Amniotic stem cell (primary cell): ENCODE data around the gene PLCXD3.

Experiments
- DNase-seq: peaks from one replicate; lab custom pipeline; 2025; lab: John Stamatoyannopoulos, UW

PLCXD3 gene

DNA sequence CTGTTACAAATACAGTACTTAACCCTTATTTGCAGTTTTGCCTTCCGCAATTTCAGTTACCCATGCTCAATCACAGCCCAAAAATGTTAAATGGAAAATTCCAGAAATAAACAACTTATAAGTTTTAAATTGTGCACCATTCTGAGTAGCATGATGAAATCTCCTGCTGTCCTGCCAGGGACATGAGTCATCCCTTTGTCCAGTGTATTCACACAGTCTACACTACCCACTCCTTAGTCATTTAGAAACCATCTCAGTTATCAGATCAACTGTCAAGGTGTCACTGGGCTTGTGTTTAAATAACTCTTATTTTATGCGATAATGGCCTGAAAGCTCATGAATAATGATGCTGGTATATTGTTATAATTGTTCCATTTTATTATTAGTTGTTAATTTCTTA, 95.8 kb downstream of the PLCXD3 start:
- DNase-seq = peak; percentile 33

DNA sequence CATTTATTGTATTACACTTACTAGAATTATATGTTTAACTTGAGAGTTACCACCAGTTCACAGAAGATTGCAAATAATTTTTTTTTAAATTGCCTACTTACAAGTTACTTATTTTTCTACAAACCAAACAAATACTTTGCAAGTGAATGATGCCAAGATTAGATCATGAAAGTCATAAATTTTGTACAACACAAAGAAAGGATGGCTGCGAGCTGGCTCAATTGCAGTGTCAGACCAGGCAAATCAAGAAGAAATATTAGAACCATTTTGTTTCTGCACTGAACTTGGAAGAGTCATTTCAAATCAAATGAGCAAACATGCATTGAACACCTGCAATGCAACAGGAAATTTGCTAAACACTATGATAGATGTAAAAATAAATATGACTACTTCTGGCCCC, 97.3 kb downstream of the PLCXD3 start:
- DNase-seq = no peak

DNA sequence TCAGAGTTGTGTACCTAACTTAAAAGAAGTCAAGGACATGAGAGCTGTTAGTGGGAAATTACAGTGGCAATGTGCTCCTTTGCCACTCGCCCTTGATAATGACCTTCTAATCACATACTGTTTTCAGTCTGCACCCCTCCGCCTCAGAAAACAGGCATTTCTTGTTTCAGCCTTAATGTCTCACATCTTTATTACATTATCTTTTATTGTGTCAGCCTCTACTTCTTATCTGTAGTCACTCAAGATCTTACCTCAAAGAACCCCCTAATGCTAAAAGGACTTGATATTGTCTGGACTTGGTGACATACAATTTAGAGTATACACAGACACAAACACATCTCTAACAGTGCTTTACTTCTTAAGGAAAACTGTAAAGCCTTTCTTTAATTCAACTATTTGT, 97.9 kb downstream of the PLCXD3 start:
- DNase-seq = no peak

DNA sequence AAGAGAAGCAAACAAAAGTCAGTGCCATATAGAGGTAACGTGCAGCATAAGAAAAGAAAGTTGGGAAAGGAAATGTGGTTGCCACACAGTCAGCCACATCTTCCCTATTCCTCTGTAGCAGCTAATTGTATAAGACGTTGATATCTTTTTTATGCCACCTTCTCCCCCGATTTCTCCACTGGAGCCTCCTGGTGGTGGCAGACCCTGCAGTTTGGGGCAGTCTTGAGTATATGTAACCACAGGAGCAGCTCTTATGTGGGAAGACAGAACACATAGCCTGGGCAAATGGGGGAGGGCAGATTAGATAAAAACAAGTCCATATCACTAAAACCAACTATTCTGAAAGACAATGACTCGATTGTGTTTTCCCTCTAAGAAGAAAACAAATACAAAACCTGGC, 99.7 kb downstream of the PLCXD3 start:
- no peak for DNase-seq

DNA sequence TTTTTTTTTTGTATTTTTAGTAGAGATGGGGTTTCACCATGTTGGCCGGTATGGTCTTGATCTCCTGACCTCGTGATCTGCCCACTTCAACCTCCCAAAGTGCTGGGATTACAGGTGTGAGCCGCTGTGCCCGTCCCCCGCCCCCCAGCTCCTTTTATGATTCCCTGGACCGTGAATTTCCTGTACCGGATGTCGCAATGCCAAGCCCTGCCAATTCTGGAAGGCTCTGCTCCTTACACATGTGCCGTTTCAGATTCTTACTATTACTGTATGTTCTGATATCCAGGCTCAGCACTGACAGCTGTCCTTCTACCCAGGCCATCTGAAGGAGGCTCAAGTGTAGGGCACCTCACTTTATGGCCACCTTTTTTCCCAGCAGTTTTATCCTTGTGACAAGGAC, 100.1 kb downstream of the PLCXD3 start:
- no peak for DNase-seq

DNA sequence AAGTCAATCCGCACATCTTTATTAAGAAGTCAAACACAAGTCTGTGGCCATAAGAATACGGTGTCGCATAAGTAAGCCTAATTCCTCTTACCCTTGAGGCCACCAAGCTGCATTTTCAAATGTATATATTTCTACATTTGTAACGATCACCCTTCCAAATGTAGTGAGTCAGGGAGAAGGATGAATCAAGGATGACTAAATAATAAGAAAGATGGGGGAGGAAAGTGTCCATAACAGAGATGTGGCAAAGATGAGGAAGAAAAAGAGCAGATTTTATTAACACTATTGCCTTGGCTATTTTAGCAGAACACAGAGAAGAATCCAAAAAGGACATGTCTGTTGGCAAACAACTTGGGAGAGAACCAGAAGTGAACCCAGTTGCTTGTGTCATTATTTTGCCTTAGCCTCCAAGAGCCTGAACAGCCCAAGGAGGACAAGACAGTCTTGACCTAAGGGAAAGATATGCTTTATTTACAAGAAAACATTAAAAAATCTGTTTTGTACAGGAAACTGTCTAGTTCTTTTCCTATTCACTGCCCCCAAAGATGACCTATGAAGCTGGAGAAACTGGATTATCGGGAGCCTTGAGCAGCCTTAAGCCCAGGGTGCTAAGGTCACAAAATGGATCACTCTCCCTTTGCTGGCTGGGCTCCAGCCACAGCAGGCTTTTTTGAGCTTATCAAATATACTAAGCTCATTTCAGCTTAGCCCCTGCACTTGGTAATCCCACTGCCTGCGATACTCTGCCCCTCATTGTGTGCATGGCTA, 101.5 kb downstream of the PLCXD3 start:
- peak; percentile 10 for DNase-seq

DNA sequence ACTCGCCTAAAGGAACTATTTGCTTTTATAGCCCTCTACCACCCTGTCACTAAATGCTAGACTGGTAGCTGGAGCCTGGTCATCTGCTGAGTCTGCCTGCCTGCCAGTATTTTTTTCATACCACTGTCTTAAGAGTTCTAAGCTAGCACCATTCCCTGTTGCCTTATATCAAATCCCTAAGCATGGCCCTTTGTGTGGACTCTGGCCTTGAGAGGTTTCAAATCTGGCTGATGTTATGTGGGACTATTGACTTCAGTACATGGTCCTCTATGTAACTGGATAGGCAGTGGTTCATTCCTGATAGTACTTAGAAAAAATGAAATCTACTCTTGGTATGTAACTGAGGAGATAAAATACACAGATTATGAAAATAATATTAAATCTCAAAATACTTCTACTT, 103.5 kb downstream of the PLCXD3 start:
- no peak for DNase-seq

DNA sequence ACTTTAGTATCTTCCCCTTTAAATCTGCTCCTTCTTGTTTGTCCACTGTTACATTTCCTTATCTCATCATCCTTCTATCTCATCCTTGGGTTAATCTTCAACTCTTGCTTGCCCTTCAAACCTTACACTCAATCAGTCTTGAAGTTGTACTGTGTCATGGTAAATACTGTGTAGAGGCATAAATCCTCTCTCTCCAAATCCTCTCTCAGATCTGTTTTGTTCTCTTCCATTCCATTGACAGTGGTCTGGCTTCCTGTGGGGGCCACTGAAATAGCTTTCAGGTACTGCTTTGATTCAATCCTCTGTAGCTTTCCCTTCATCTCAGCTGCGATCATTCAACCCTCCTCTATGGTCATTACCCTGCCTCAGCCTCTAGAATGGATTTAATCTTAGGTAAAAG, 104.0 kb downstream of the PLCXD3 start:
- no peak for DNase-seq

DNA sequence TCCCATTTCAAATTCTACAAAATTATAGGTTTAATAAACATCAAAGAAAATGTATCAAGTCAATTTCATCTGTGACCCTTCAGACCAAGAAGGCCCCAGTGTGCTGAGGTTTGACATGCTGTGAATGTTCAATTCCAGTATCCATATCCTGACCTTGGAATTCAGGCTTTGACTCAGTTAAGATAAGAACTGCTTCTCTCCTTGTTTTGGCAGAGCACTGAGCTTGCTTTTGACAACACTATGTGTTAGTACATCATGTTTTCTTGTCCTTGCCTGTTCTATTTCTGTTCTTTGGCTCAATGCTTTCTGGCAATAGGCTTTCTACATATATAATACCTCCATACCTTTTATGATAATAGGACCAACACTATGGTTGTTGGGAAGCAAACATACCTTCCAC, 105.6 kb downstream of the PLCXD3 start:
- no peak for DNase-seq

DNA sequence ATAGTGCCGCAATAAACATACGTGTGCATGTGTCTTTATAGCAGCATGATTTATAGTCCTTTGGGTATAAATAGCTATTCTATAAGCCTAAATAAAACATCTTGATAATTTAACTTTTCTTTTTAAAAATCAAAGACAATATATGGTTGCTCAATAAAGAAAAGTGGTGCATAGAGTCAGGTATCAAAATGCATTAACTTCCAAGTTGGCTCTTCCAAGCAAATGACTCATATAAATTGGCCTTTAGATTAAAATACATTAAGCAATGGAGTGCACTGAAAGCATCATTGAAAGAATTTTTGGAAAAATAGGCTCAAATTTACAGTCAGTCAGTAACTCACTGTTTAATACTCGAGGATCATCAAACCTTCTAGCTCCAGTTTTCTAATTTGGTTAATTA, 106.6 kb downstream of the PLCXD3 start:
- DNase-seq = no peak

DNA sequence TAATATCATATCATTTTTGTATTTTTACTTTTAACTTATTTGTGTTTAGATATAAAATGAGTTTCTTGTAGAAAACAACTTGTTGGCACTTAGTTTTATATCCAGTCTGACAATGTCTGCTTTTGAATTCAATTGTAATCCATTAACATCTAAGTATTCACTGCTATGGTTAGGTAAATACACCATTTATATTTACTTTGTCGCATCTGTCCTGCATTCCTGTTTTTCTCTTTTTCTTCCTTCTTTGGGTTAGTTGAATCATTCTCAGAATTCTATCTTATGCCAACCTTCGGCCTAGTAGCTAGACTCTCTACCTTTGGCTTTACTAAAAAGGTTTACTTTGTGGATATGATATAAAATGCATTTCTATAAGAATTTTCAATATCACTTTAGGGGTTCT, 107.6 kb downstream of the PLCXD3 start:
- no peak for DNase-seq

DNA sequence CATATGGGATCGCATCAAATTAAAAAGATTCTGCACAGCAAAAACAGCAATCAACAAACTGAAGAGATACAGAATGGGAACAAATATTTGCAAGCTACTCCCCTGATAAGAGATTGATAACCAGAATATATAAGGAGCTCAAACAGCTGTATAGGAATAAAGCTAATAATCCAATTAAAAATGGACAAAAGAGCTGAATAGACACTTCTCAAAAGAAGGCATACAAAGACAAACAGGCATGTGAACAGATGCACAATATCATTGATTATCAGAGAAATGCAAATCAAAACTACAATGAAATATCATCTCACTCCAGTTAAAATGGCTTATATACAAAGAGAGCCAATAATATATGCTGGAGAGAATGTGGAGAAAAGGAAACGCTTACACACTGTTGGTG, 110.6 kb downstream of the PLCXD3 start:
- no peak for DNase-seq

DNA sequence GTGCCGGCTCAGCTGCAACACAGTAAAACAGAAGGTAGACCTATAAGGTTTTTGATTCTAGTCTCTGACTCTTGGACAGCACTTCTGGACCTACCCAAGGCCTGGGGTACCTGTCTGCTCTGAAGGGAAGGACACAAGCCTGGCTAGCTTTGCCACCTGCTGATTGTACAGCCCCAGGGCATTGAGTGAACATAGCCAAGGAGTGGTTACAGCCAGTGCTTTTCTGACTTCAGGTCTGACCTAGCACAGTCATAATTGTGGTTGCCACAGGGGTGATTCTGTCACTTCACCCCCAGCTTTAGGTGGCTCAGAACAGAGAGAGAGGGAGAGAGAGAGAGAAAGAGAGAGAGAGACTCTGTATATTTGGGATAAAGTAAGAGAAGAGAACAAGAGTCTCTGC, 118.4 kb downstream of the PLCXD3 start:
- DNase-seq = no peak

DNA sequence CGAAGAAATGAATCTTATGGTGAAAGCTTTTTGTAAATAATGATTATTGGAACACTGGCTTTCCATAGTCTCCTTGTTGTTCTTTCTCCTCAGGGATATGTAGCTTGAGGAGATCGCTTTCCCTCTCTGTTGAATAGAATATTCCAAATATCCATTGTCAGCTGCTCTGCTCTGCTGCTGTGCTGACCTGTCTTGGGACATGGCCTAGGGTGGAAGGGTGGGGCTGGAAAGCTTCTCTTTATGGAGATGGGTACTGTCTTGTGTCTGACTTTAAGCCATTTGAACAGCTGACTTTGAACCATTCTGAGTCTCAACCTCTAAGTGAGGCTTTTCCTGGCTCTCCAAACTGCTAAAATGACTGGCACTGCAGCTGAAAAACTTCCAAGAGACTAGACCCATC, 135.8 kb downstream of the PLCXD3 start:
- no peak for DNase-seq

DNA sequence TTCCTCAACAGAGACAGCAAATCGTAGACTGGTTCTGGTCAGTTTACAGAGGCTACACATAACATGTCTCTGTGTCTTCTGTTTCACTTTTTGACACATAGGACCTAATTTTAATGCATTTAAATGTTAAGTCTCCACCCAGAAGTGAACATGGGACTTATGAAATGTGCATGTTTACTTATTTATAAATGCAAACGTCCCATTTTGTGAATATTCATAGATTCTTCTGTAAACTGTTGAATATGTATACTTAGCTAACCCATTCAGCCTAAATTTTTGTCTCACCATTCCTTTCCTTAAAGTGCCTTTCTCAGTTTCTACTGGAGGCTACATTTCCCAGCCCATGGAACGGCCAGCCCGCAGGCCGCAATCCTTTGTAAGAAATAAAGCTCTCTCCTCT, 137.2 kb downstream of the PLCXD3 start:
- DNase-seq = no peak

DNA sequence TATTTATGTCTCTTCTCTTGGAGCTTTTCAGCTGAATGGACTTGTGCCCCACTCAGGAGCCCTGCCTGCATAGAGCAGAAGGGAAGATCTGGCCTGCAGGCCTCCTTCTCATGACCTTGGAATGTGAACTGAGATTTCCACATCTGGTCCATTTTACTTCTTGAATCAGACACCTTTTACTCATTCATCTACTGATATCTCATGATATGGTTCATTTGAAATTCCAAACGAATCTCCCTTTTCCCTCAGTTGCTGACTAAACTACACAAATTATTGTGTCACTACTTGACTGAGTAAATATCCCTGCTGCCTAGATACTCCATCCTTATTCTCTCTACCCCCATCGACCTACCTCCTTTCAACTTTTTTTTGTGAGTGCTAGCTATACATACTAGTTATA, 138.7 kb downstream of the PLCXD3 start:
- DNase-seq = no peak

DNA sequence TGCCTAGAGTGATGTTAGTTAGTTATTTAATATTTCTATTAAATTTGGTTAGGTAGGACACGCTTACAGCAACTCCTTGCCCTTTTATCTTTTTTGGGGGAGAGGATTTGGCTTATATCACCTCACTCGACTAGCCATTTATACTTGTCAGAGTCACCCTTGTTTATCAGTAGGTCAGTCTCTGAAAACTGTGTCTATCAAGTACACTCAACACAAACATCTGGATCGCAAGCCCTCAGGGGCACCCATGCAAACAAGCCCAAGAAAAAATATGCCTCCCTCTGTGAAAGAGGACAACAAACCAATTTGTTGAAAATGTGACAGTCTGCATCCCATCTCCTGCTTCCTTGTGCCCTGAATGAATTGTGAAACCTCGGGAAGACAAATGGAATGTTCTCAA, 139.9 kb downstream of the PLCXD3 start:
- no peak for DNase-seq

DNA sequence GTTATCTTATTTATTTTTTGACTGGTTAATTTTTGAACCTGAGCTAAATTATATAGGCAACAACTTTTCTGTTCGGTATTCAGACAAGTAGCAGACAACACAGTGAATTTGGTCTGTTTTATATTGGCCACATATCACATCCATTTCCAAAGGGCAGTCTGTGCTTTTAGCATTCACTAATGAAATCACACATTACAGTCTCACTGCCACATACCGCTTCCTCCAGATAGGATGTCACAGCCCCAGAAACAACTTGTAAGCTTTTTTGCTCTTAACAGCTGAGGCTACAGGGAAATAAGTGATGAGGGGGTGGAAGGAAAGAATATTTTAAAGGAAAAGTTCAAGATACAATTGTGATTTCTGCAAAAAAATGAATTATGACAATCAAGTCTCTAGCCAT, 140.6 kb downstream of the PLCXD3 start:
- DNase-seq = no peak

DNA sequence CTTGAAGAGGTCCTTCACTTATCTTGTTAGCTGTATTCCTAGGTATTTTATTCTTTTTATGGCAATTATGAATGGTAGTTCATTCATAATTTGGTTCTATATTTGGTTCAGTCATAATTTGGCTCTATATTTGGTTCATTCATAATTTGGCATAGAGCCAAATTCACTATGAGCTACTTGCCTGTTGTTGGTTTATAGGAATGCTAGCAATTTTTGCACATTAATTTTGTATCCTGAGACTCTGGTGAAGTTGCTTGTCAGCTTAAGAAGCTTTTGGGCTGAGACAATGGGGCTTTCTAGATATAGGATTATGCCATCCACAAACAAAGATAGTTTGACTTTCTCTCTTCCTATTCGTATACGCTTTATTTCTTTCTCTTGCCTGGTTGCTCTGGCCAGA, 142.2 kb downstream of the PLCXD3 start:
- no peak for DNase-seq

DNA sequence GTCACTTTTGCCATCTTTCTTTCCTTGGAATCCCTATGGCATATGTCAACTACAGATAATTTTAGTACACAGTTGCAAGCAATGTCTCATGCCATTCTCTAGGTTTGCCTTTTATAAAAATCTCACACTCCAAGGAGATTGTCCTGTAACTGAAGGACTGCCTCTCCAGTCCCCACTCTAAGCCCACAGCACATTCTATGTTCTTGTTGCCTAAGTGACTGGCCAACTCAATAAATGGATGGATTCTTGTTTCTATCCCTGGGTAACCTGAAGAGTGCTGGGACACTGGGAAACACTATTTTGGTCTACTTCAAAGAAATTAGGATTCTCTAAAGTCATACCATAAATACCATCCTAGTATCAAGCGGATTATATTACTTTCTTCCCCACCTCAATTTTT, 145.0 kb downstream of the PLCXD3 start:
- DNase-seq = no peak

DNA sequence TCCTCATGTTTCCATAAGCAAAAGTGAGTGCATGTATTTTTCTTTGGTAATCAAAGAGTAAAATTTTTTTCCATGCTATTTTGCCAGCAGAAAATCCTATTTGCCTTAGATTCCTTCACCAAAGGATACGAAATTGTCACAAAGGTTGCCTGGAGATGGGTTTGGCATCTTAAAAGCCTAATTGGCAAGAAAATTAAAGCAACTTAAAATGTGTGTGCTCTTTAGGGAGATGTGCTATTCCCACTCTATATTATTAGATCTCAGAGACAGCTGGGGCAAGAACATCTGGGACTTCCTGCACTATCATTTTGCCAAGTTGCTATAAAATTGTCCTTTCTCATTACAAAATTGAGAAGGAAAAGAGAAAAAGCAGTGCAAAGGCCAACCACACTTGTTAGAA, 146.1 kb downstream of the PLCXD3 start:
- DNase-seq = no peak

DNA sequence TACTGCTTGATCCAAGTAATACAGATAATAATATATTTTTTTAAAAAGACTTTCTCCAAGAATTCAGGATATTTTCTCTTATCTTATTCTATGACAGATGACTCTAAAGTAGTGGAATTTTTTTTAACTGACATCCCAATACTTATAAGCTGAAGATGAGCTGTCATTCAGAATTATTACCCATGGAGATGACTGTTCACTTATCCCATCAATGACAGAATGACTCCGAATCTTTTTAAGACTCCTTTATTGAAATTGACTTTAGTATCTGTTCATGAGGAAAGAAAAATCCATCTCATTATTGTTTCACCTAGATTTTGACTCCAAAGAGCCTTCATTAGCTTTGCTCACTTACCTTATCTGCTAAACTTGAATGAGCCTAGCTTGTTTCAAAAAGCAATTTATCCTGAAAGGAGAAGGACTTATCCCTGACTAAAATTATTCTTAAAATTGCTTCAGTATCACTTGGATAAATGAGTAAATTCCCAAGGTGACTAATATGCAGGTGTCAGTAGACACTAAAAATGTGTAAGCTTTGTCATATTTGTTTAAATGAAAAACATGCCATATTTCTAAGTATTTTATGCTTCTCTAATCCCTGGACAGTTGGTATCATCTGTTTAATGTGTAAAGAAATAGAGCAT, 146.9 kb downstream of the PLCXD3 start:
- no peak for DNase-seq

DNA sequence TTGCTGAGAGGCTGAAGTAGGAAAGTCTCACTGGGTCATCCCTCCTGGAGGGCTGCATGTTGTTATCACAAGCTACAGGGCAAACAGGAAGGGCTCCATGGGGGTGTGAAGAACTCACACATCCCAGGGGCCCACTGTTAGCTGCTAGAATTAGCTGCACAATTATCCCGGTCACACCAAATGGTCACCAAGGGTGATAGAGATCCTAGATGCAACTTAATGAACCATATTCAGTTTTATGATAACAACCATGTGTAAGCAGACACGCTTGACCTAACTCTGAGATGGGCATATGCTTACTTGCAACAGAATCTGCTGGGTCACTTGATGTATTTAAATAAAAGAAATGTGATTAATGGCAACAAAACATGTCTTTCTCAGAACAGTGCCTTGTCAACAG, 153.6 kb downstream of the PLCXD3 start:
- no peak for DNase-seq

DNA sequence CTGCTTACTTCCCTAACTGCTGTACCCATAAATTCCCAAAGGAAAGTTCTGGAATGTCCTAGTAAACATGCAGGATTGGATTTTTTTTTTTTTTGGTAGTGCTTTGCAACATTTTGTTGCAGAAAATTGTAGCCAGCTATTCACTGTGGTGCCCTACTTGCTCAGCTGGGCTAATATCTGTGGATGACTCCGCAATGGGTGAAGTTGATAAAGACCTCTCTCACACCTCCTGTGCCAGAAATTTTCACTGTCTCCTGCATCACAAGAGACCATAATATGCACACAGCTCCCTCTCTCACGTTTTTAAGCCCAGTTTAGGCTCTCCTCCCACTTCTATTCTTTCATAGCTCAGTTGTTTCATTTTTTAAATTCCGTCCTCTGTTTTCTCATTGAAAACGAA, 160.6 kb downstream of the PLCXD3 start:
- no peak for DNase-seq
